H1 (cell line): ENCODE measurements around the gene MAPRE2. TPM values are rescaled to one million over a fixed set of nuclear protein-coding genes. Genes with fewer than 3 reads are reported as not detected.

Experiments
- CBX5 ChIP-seq: fragments of 300-800, 300-1000 bp; sonication (generic); IDR thresholded peaks from 2 replicates; pipeline ENCODE4 v1.7.1; 2016; ENCODE audit warnings: antibody characterized with exemption, low read length, low read depth
- KDM1A ChIP-seq: fragments of 200-600, 300-600 bp; sonication (generic); IDR thresholded peaks from 2 replicates; pipeline ENCODE4 v1.7.1; 2016; ENCODE audit warnings: mild to moderate bottlenecking, low read length, borderline replicate concordance
- polyA plus RNA-seq, 7 experiments: library from polyadenylated mRNA; depleted of rRNA in 3 of 7; stranded (reverse) in 5 of 7; unstranded in 2 of 7; fragments of >200 nt in 5 of 7; fragments of 200-250 nt in 2 of 7; gene quantifications; 1 replicate in 5 of 7; 2 replicates in 1 of 7; 4 replicates in 1 of 7; pipeline versions ENCODE4 v1.2.1 to v1.2.3, GENCODE V29; 2011 to 2013; ENCODE audit warnings: missing spikeins in 2 of 7, mixed read lengths in 2 of 7
- total RNA-seq: library from RNA; stranded (reverse); fragmentation: NEBNext Ultra II Directional; extraction: Animal tissue kit (Norgen Biotek cat#: 25700); gene quantifications from 2 replicates; pipeline ENCODE4 v1.2.1, GENCODE V29; 2021
- TF ChIP-seq, protein P1 (sequence below): fragments of 300-600 bp; sonication (generic); IDR thresholded peaks from 2 replicates; pipeline ENCODE4 v1.7.1; 2012; ENCODE audit warnings: low read length, moderate library complexity, mild to moderate bottlenecking, inconsistent platforms; ENCODE audit not compliant: insufficient replicate concordance

Gene MAPRE2
- total and polyA plus RNA-seq, 2 of the 8 experiments (the other 6 are each of a cell fraction or from before 2014, with no cell fraction given): 32.6 to 33.1 TPM

GRCh38 chr18:35121038-35121437, 79.8 kb downstream of the MAPRE2 start (continued):
- TF ChIP-seq, protein P1, sequence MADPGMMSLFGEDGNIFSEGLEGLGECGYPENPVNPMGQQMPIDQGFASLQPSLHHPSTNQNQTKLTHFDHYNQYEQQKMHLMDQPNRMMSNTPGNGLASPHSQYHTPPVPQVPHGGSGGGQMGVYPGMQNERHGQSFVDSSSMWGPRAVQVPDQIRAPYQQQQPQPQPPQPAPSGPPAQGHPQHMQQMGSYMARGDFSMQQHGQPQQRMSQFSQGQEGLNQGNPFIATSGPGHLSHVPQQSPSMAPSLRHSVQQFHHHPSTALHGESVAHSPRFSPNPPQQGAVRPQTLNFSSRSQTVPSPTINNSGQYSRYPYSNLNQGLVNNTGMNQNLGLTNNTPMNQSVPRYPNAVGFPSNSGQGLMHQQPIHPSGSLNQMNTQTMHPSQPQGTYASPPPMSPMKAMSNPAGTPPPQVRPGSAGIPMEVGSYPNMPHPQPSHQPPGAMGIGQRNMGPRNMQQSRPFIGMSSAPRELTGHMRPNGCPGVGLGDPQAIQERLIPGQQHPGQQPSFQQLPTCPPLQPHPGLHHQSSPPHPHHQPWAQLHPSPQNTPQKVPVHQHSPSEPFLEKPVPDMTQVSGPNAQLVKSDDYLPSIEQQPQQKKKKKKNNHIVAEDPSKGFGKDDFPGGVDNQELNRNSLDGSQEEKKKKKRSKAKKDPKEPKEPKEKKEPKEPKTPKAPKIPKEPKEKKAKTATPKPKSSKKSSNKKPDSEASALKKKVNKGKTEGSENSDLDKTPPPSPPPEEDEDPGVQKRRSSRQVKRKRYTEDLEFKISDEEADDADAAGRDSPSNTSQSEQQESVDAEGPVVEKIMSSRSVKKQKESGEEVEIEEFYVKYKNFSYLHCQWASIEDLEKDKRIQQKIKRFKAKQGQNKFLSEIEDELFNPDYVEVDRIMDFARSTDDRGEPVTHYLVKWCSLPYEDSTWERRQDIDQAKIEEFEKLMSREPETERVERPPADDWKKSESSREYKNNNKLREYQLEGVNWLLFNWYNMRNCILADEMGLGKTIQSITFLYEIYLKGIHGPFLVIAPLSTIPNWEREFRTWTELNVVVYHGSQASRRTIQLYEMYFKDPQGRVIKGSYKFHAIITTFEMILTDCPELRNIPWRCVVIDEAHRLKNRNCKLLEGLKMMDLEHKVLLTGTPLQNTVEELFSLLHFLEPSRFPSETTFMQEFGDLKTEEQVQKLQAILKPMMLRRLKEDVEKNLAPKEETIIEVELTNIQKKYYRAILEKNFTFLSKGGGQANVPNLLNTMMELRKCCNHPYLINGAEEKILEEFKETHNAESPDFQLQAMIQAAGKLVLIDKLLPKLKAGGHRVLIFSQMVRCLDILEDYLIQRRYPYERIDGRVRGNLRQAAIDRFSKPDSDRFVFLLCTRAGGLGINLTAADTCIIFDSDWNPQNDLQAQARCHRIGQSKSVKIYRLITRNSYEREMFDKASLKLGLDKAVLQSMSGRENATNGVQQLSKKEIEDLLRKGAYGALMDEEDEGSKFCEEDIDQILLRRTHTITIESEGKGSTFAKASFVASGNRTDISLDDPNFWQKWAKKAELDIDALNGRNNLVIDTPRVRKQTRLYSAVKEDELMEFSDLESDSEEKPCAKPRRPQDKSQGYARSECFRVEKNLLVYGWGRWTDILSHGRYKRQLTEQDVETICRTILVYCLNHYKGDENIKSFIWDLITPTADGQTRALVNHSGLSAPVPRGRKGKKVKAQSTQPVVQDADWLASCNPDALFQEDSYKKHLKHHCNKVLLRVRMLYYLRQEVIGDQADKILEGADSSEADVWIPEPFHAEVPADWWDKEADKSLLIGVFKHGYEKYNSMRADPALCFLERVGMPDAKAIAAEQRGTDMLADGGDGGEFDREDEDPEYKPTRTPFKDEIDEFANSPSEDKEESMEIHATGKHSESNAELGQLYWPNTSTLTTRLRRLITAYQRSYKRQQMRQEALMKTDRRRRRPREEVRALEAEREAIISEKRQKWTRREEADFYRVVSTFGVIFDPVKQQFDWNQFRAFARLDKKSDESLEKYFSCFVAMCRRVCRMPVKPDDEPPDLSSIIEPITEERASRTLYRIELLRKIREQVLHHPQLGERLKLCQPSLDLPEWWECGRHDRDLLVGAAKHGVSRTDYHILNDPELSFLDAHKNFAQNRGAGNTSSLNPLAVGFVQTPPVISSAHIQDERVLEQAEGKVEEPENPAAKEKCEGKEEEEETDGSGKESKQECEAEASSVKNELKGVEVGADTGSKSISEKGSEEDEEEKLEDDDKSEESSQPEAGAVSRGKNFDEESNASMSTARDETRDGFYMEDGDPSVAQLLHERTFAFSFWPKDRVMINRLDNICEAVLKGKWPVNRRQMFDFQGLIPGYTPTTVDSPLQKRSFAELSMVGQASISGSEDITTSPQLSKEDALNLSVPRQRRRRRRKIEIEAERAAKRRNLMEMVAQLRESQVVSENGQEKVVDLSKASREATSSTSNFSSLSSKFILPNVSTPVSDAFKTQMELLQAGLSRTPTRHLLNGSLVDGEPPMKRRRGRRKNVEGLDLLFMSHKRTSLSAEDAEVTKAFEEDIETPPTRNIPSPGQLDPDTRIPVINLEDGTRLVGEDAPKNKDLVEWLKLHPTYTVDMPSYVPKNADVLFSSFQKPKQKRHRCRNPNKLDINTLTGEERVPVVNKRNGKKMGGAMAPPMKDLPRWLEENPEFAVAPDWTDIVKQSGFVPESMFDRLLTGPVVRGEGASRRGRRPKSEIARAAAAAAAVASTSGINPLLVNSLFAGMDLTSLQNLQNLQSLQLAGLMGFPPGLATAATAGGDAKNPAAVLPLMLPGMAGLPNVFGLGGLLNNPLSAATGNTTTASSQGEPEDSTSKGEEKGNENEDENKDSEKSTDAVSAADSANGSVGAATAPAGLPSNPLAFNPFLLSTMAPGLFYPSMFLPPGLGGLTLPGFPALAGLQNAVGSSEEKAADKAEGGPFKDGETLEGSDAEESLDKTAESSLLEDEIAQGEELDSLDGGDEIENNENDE: no peak
- TF ChIP-seq KDM1A: no peak
- TF ChIP-seq CBX5: no peak
